Coronary artery (tissue), 2 donors: Measurements from ENCODE around the gene SLC5A3.

ENCODE experiments used
- DNase-seq: peaks from one replicate; pipeline ENCODE4 v3.0.0-alpha.2; 2017; ENCODE audit warnings: low spot score
- H3K27ac ChIP-seq, 2 donors: fragments of 200-600 bp; sonication (generic); one replicate each; pipeline ENCODE4 v1.5.1; 2016 to 2019
- H3K4me3 ChIP-seq: fragments of 200-600 bp; sonication (generic); 2 replicates; pipeline ENCODE4 v1.5.1; 2016; ENCODE audit warnings: mild to moderate bottlenecking, moderate library complexity
- CTCF ChIP-seq: fragments of 200-600 bp; sonication (generic); IDR thresholded peaks from one replicate; pipeline ENCODE4 v1.5.1; 2019; ENCODE audit warnings: antibody characterized with exemption

The SLC5A3 gene

GRCh38 chr21:34097442-34097841 lies 24.1 kb downstream of the SLC5A3 start:
- no peak for DNase-seq
- no peak for TF ChIP-seq CTCF
- no peak overlapping the region for H3K4me3 ChIP-seq
- no peak overlapping the region for H3K27ac ChIP-seq

GRCh38 chr21:34100337-34100736 lies 27.0 kb downstream of the SLC5A3 start:
- no peak for TF ChIP-seq CTCF
- H3K4me3 ChIP-seq, result no peak overlapping the region
- no peak for DNase-seq
- no peak overlapping the region for H3K27ac ChIP-seq

GRCh38 chr21:34100790-34101189 lies 27.4 kb downstream of the SLC5A3 start:
- no peak overlapping the region for H3K27ac ChIP-seq
- H3K4me3 ChIP-seq, result no peak overlapping the region
- DNase-seq, result no peak
- TF ChIP-seq CTCF, result no peak

- no peak for DNase-seq
- TF ChIP-seq CTCF, result no peak
- Histone ChIP-seq H3K4me3 (no peak overlapping the region), H3K27ac (no peak overlapping the region)
Measured at GRCh38 chr21:34105947-34106541, 32.7 kb downstream of the SLC5A3 start.

- no peak for TF ChIP-seq CTCF
- Histone ChIP-seq H3K4me3 (no peak overlapping the region), H3K27ac (no peak overlapping the region)
- no peak for DNase-seq
Measured at GRCh38 chr21:34107606-34108005, 34.2 kb downstream of the SLC5A3 start.

- TF ChIP-seq CTCF, result no peak
- Histone ChIP-seq H3K4me3 (no peak overlapping the region), H3K27ac (no peak overlapping the region)
- no peak for DNase-seq
Measured at GRCh38 chr21:34109075-34109474, 35.7 kb downstream of the SLC5A3 start.

GRCh38 chr21:34110594-34111202 lies 37.3 kb downstream of the SLC5A3 start:
- no peak for TF ChIP-seq CTCF
- DNase-seq, result no peak
- no peak overlapping the region for H3K4me3 ChIP-seq
- no peak overlapping the region for H3K27ac ChIP-seq
